Stimulated activated CD8-positive, alpha-beta memory T cell treated with anti-CD3 and anti-CD28 coated beads, Interleukin-12 subunit alpha, Interleukin-12 subunit beta, amount 100 ng/mL, for 1 hour (primary cell): ENCODE measurements around the gene SMPD3.
A peak's percentile ranks its signal among the peaks of the same experiment; 100 is the strongest.

Experiments used
- DNase-seq: peaks from one replicate; pipeline ENCODE4 v3.0.0-alpha.2; 2020; ENCODE audit warnings: low read depth

SMPD3 gene

DNA sequence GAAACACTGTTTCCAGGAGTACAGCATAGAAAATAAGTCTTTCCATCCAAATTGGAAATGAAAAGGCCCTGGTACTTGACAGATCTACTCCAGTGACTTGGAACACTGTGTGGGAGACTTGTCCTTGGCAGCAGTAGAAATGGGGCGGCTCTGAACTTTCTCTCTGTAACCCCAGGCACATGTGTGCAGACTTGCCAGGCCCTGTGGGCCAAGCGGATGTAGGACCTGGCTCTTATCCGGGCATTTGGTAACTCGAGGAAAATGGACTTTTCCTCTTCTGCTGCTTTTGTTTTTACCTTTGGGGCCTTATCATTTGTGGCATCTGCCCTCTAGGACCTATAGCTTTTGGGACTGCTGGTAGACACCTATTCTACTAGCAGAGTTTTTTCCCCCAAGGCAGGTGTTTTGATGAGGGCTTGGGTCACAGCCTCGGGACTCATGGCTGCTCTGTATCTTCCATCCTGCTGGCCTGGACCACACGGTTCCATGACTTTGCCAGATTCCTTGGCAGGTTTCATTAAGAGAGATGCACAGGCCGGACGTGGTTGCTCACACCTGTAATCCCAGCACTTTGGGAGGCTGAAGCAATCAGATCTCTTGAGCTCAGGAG is 43.5 kb downstream of the SMPD3 start:
- no peak for DNase-seq

- no peak for DNase-seq
Measured at GRCh38 chr16:68403704-68404103, 44.6 kb downstream of the SMPD3 start.

- no peak for DNase-seq
Measured at GRCh38 chr16:68403177-68403576, 45.1 kb downstream of the SMPD3 start.

DNA sequence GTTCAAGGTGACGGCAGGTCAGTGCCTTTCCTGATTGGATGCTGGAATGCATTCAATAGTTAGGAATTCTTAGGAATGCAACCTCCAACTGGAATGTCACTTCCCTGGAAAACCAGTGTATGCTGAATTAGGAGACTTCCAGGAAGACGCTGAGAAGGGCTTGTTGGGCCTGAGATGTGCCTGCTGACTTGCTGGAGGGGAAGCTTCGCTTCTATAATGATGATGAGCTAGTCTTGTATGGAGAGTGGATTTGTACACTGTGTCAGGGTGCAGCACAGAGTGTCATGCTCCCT is 45.6 kb downstream of the SMPD3 start:
- DNase-seq = no peak

GRCh38 chr16:68401871-68402747 is 46.2 kb downstream of the SMPD3 start:
- DNase-seq = no peak

GRCh38 chr16:68400924-68401460 is 47.3 kb downstream of the SMPD3 start:
- DNase-seq = no peak

GRCh38 chr16:68400083-68400923 is 48.0 kb downstream of the SMPD3 start:
- DNase-seq = no peak

- no peak for DNase-seq
Measured at GRCh38 chr16:68399456-68399855, 48.9 kb downstream of the SMPD3 start.

- DNase-seq = no peak
Measured at GRCh38 chr16:68397710-68398201, 50.6 kb downstream of the SMPD3 start.

DNA sequence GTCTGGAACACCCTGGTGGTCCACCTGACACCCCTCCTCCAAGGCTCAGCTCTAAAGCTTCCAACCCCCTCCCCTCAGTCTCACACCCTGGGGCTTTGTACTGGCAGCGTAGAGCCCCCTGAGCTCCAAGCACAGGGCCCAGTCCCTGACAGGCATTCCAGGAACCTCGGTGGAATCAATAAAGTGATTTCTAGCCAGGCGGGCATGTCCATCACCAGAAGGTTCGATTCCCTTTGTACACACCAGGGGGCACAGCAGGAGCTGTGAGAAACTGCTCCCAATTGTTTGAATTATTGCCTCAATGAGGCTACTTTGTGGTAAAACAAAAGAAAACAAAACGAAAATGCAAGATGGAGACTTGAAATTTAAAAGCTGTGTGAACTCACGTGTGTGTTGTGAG is 51.8 kb downstream of the SMPD3 start:
- DNase-seq = peak; percentile 38

DNA sequence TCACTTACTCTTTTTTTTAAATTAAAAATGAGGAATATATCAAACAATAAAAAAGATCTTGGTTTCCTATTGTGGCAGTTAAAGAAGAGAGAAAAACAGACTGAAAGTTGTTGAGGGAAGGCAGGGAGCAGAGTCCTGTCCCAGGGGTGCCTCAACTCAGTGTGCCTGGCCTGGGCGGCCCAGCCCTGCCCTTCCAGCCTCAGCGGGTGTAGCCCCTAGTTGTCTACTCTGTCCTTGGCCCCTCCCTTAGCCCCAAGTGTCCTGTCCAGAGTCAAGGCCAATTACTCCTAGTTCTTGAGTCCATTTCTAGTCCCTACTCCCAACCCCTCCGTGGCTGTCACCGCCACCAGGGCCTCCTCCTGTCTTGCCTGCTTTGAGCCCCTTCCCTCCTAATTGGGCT is 52.5 kb downstream of the SMPD3 start:
- no peak for DNase-seq

DNA sequence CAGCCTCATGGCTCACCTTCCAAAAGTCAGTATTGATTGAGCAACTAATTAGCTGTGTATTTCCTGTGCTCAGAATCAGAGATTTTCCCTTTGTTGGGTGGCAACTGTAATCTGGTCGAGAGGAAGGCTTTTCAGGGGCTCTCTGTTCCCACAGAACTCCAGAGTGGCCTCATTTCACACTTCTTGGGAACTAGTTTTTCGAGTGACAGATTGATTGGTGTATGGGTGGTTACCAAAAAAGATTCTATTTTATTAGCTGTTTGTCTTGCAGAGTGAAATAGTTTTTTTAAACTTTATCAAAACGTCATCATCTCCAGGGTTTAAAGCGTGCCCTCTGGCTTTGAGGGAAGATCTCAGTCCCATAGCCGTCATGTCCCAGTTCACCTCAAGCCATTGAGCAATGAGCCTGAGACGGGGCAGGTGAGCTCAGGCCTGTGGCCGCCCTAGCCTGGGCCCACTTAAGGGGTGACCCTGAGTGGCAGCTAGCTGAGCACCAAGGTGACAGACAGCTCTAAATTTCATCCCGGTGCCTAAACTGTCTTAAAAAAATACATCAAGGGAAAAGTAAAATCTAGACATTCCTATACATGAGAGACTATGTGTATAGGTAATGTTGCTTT is 53.0 kb downstream of the SMPD3 start:
- DNase-seq = no peak

- DNase-seq = no peak
Measured at GRCh38 chr16:68393333-68393732, 55.0 kb downstream of the SMPD3 start.

DNA sequence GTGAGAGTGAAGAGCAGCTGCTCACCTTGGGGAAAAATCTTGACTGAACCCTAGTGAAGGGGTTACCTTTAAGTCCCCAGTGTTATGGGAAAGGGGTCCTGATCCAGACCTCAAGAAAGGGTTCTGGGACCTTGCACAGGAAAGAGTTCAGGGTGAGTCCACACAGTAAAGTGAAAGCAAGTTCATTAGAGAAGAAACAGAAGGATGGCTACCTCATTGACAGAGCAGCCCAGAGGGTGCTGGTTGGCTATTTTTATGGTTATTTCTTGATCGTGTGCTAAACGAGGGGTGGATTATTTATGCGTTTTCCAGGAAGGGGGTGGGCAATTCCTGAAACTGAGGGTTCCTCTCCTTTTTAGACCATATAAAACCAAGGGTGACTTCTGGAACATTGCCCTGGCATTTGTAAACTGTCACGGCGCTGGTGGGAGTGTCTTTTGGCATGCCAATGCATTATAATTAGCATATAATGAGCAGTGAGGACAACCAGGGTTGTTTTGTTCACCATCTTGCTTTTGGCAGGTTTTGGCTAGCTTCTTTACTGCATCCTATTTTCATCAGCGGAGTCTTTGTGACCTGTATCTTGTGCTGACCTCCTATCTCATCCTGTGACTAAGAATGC is 58.4 kb downstream of the SMPD3 start:
- no peak for DNase-seq

DNA sequence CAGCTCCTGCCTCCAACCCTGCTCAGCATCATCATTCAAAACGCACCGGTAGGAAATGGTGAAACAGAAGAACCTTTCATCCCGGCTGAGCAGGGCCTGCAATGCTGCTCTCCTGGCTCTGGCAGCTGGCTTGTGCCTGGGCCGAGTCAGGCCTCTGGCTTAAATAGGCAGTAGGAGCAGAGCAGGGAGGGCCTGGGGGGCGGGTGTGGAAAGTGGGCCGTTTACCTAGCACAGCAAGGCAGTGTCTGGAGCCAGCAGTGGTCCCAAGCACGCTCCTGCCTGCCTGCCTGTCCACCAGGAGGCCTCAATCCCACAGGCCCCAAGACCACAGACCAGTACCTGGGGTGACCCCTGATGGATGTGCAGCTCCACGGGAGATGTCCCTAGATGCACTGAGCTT is 59.3 kb downstream of the SMPD3 start:
- DNase-seq = no peak

DNA sequence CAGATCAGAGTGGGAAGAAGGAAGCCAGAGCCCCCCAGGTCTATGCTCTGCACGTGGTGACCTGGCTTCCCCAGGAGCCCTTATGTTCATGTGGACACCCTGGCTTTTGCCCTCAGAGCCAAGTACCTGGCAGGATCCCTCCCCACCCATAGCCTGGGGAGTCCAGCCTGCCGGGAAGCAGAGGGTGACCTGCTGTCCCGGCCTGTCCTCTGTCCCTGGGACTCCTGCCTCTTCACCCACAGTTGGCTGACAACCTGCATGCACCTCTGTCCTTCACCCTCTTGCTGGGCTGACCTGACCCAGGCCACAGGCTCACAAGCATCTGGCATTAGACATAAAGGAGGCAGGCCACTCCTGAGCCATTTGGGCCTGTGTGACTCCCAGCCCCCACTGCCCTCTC is 60.2 kb downstream of the SMPD3 start:
- no peak for DNase-seq

DNA sequence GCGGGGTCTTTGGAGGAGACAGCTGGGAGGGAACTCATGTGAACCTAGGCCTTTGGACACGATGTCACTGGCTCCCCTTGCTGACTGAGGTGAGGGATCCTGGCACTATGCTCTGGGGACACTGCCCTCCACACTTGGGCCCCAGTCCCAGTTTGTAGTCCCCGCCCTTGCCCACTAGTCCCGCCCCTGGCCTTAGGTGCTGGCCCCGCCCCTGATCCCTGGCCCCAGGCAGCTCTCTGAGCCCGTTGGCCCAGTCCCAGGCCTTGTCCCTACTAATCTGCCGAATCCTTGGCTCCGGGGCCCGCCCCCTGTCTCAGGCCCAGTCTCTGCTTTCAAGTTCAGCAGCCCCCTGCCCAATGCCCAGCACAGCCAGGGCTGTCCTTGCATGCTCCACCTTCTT is 61.0 kb downstream of the SMPD3 start:
- no peak for DNase-seq

DNA sequence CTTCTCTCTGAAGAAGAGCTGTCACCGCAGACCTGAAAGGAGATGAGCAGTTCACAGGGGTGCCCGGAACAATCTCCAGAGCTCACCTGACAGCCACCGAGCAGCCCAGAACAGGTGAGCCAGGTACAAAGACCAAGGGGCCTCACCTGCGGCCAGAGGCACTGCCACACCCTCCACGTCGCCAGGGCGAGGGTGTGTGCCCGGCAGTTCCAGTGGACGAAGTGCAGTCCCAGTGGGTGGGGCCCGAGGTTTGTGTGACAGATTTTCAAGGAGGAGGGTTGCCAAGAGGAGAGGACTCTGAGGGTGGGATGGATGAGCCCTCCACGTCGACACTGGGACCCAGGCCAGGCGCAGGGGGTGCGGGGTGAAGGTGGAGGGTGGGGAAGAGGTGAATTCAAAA is 61.7 kb downstream of the SMPD3 start:
- DNase-seq = no peak

- no peak for DNase-seq
Measured at GRCh38 chr16:68385371-68385770, 62.9 kb downstream of the SMPD3 start.

DNA sequence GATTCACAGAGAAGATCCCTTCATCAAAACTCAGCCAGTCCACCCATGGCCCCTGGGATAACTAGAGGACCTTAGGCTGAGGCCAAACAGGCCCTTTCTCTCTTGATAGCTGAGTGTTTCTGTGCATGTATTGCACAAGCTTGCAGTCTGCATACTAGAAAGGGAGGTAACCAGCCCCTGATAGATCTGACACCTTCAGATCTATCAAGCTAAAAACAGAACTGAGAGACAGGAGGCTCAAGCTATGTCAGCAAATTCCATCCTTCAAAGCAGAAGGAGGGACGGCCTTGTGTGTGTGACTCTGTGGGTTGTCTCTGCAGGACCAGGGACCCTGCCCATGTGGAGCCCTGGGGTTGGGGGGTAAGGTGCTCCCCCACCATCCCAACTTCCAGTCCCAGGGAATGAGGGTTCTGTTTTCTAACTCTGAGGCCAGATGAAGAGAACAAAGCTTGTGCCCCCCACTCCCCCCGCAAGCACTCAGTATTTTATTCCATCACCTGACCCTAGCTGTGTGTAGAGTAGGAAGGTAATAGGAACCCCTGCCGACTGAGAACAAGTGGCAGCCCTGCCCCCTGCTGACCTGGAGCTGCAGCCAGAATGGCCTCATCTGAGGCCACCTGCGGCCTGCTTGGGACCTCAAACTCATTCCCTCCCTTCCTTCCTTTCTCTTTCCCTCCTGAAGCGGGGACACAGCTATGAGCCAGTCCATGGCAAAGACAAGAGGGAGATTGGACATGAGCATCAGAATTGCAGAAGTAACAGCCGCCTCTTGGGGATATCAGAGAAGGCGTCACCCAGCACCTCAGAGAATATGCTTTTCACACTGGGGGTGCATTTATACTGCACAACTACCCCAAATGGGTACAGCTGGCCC is 63.8 kb downstream of the SMPD3 start:
- DNase-seq = no peak

- no peak for DNase-seq
Measured at GRCh38 chr16:68383858-68384257, 64.5 kb downstream of the SMPD3 start.
